Panc1 (cell line): ENCODE results near the gene TMEM256.

ENCODE experiments used
- CTCF ChIP-seq: fragments of 450-650 bp; IDR thresholded peaks from 2 replicates; pipeline ENCODE4 v1.5.1; 2017; ENCODE audit warnings: mild to moderate bottlenecking
- POLR2AphosphoS5 ChIP-seq: IDR thresholded peaks from 2 replicates; pipeline ENCODE4 v1.6.1; 2012; ENCODE audit warnings: mild to moderate bottlenecking, low read depth, low read length, moderate library complexity
- REST ChIP-seq, 2 experiments: IDR thresholded peaks; 2 replicates each; pipeline ENCODE4 v1.6.1; 2011 to 2012; ENCODE audit warnings: low read depth in 2 of 2, control low read depth in 1 of 2, low read length in 1 of 2, mild to moderate bottlenecking in 1 of 2, moderate library complexity in 1 of 2; ENCODE audit not compliant: insufficient read depth in 1 of 2
- SIN3A ChIP-seq: IDR thresholded peaks from 2 replicates; pipeline ENCODE4 v1.6.1; 2012; ENCODE audit warnings: low read depth, mild to moderate bottlenecking, low read length, moderate library complexity, borderline replicate concordance; ENCODE audit not compliant: insufficient read depth

- TF ChIP-seq CTCF: no peak
- no peak for TF ChIP-seq POLR2AphosphoS5
- no peak for TF ChIP-seq SIN3A
- TF ChIP-seq REST (IDR thresholded peaks at IDR 0.05; ENCODE audit: insufficient read depth in 1 of 2, low read depth in 2 of 2, low read length in 1 of 2): no peak
These were observed 33.0 kb downstream of the TMEM256 start for GRCh38 chr17:7370853-7371252.
